Fibroblast of the aortic adventitia (primary cell): ENCODE data around the gene NRXN3. TPM values are rescaled to one million over a fixed set of nuclear protein-coding genes. Genes with fewer than 3 reads are reported as not detected.

Experiments
- DNase-seq: peaks from one replicate; pipeline ENCODE4 v3.0.0-alpha.2; 2010; ENCODE audit warnings: low read depth
- H3K4me3 ChIP-seq: 2 replicates; pipeline ENCODE4 v1.5.1; 2011; ENCODE audit warnings: low read depth, mild to moderate bottlenecking, control low read depth, low read length, moderate library complexity
- total RNA-seq: library from RNA; depleted of rRNA; stranded (reverse); fragments of >200 nt; gene quantifications from 2 replicates; pipeline ENCODE4 v1.2.3, GENCODE V29; 2012; ENCODE audit warnings: low replicate concordance
- TF ChIP-seq, protein P1 (sequence below): IDR thresholded peaks from 2 replicates; pipeline ENCODE4 v1.5.1; 2011; ENCODE audit warnings: mild to moderate bottlenecking, low read length, control low read depth, inconsistent platforms; ENCODE audit not compliant: insufficient read depth

NRXN3 gene
- total RNA-seq, 1 donor, result 0.18 TPM

DNA sequence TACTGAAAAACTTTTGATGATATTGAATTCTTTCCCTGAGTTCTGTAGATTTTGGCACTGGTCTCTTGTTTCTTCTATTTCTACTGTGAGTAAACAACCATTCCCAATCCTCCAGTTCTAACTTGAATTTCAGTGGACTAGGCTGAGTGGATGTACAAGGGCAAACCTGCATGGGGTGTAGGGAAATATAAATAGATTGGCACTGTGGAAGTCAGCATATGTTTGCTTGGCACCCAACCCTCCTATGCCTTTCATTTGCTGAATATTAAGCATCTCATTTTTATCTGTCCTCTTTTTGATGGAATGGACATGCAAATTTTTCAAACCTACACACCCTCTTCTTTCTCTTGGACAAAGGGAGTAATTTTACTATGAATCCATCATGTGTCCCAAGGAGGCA lies 1212.9 kb downstream of the NRXN3 start:
- H3K4me3 ChIP-seq, result no peak overlapping the region
- DNase-seq, result no peak
- TF ChIP-seq, protein P1, sequence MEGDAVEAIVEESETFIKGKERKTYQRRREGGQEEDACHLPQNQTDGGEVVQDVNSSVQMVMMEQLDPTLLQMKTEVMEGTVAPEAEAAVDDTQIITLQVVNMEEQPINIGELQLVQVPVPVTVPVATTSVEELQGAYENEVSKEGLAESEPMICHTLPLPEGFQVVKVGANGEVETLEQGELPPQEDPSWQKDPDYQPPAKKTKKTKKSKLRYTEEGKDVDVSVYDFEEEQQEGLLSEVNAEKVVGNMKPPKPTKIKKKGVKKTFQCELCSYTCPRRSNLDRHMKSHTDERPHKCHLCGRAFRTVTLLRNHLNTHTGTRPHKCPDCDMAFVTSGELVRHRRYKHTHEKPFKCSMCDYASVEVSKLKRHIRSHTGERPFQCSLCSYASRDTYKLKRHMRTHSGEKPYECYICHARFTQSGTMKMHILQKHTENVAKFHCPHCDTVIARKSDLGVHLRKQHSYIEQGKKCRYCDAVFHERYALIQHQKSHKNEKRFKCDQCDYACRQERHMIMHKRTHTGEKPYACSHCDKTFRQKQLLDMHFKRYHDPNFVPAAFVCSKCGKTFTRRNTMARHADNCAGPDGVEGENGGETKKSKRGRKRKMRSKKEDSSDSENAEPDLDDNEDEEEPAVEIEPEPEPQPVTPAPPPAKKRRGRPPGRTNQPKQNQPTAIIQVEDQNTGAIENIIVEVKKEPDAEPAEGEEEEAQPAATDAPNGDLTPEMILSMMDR, result no peak

DNA sequence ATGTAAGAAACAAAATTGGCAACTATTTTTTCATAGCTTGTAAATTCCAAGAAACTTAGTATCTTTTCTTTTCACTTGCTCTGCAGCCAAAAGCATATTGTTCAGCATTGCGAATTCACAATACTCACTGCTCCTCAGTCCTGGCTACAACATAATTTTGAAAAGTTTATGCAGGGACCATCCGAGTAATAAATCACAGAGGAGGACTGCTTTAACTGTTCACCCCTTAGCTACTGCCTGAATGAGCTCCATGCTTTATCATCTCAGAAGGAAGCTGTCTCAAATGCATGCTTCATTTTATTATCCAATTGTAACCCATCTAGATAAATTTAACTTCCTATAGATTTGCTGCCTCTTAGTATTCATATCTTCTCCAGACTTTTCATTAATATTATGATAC lies 1213.3 kb downstream of the NRXN3 start:
- H3K4me3 ChIP-seq, result no peak overlapping the region
- TF ChIP-seq, protein P1, result no peak
- no peak for DNase-seq

DNA sequence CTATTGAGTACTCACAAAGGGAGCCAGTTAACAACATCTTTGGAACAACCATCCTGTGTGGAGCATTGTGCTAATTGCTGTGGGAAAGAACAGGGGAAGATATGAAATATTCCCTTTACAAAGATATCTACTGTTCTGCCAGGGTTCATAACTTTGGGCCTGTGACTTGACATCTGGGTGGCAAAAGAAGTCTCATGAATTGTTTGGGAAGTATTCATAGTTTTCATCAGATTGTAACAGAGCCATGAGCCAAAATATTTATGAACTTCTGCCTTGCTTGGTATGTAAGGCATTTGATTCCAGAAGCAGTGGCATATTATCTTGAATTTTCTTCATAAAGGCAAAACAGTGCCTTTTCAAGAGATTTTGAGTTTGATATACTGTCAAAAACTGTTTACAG lies 1224.9 kb downstream of the NRXN3 start:
- peak; percentile 34 for DNase-seq
- TF ChIP-seq, protein P1, result no peak
- H3K4me3 ChIP-seq, result no peak overlapping the region

DNA sequence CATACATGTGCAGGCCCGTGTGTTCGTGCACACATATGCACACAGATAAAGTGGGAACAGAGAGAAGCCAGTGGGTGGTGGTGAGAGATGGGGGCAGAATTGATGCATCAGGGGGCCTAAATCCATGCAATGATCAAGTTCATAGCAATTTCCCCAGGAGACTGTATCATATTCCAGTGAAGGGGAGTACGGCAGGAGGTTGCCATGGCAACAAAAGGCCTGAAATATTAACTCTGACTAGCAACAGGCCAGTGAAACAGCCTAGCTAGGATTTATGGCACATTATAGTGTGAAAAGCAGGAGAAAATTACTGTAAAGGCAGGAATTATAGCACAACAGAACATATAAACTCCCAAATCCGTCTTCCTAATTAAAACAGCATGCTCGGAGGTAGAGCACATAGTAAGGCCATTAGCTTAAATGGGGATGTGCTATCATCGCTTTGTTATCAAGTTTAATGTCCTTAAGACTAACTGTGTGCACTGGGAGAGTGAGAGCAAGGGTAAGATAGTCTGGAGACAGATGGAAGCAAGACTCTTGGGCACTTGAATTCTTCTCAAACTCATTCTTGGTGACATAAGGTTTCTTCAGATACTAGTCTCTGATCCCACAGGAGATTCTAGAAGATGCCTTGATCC lies 1234.8 kb downstream of the NRXN3 start:
- DNase-seq, result no peak
- no peak overlapping the region for H3K4me3 ChIP-seq
- TF ChIP-seq, protein P1, result no peak

DNA sequence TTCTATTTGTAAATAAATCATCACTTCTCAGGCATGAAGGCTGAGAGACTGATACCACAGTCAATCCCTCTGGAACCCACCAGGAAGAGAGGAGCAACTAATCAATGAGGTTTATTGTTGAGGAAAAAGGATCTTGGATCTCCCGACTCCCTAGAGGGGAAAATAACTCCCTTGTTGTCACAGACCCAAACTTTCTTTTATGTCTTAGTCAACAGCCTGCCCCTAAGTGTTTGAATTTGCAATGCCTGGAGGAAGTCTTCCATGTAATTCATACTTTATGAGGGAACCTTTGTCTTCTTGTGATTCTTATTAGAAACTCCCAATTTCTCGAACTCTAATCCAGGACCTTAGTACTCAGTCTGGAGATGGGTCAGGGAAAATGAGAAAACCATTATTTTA lies 1235.3 kb downstream of the NRXN3 start:
- H3K4me3 ChIP-seq, result no peak overlapping the region

DNA sequence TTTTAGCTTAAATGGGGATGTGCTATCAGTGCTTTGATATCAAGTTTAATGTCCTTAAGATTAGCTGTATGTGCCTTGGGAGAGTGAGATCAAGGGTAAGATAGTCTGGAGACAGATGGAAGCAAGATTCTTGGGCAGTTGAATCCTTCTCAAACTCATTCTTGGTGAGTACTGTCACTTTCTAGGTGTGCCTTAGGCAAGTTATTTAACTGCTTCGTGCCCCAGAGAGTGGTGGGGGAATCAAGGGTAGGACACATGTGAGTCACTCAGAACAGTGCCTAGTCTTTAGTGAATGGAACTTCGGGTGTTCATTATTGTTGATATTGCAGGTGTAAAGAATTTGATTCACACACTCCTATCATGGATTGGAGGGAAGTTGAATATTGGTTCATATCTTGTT lies 1237.4 kb downstream of the NRXN3 start:
- H3K4me3 ChIP-seq, result no peak overlapping the region
- TF ChIP-seq, protein P1, result no peak
- DNase-seq, result no peak

More for the DNA sequence above, 1235.3 kb downstream of the NRXN3 start:
- TF ChIP-seq, protein P1, result no peak
- DNase-seq, result no peak

DNA sequence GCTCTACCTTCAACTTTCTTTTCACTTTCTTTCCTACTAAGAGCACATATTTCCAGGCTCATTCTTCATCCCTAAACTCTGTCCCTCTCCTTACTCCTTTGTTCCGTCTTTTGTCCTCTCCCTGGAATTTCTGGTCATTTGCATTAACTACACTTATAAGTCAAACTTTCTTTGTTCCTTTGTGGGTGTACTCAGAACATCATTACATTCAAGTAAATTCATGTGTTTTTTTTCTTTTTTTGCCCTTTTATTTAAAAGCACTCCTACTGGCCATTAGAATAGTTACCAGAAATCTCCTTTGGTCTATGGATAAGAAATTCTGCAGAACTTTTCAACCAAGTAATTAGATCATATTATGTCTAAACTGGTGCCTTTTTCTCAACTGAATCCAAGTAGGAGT lies 1238.5 kb downstream of the NRXN3 start:
- TF ChIP-seq, protein P1, result no peak
- DNase-seq, result no peak
- H3K4me3 ChIP-seq, result no peak overlapping the region
